Upper lobe of right lung (tissue), 1 donor: ENCODE data around the gene SCLY. TPM values are rescaled to one million over a fixed set of nuclear protein-coding genes. Genes with fewer than 3 reads are reported as not detected.

Experiments
- ATAC-seq: fragments of 200-7000 bp; cut with Tn5 transposase; one replicate; pipeline ENCODE4 v1.9.1; 2020; ENCODE audit warnings: mild to moderate bottlenecking, moderate library complexity
- DNase-seq: peaks from one replicate; pipeline ENCODE4 v3.0.0-alpha.2; 2020
- H3K27ac ChIP-seq: fragments of 200-600 bp; one replicate; pipeline ENCODE4 v1.8.0; 2022
- H3K27me3 ChIP-seq: fragments of 200-600 bp; one replicate; pipeline ENCODE4 v1.8.0; 2022; ENCODE audit warnings: mild to moderate bottlenecking
- H3K36me3 ChIP-seq: fragments of 200-600 bp; one replicate; pipeline ENCODE4 v1.8.0; 2022
- H3K4me1 ChIP-seq: fragments of 200-600 bp; one replicate; pipeline ENCODE4 v1.8.0; 2022
- H3K4me3 ChIP-seq: fragments of 200-600 bp; one replicate; pipeline ENCODE4 v1.8.0; 2022; ENCODE audit warnings: mild to moderate bottlenecking
- H3K9me3 ChIP-seq: fragments of 200-600 bp; one replicate; pipeline ENCODE4 v1.8.0; 2022
- CTCF ChIP-seq: fragments of 200-600 bp; IDR thresholded peaks from one replicate; pipeline ENCODE4 v1.8.0; 2022; ENCODE audit warnings: antibody characterized with exemption
- intact Hi-C: fragments of 100-400 bp; cut with DNase I; formaldehyde crosslinking; loops from one replicate; pipeline ENCODE4 v1.11.0; 2022
- total RNA-seq: library from RNA; stranded (reverse); fragmentation: NEBNext Ultra II Directional; extraction: Animal tissue kit (Norgen Biotek cat#: 25700); gene quantifications from one replicate; pipeline ENCODE4 v1.2.1, GENCODE V29; 2021
- donor health status: DM: no; HTN: yes; CAD: no; lungs with severe emphysema.

The SCLY gene
- total RNA-seq, 1 donor from 2014 or later = 13.0 TPM

- no peak overlapping the region for H3K27ac ChIP-seq
- H3K27me3 ChIP-seq = no peaks in the 10 kb centered on the region
- peaks cover 32% of the 10 kb centered on the region for H3K36me3 ChIP-seq
- DNase-seq = no peak
- no peak for TF ChIP-seq CTCF
- intact Hi-C loops = no loop called here
- H3K4me3 ChIP-seq = no peak overlapping the region
- ATAC-seq = no peak
- H3K9me3 ChIP-seq = no peaks in the 10 kb centered on the region
- no peaks in the 10 kb centered on the region for H3K4me1 ChIP-seq
Measured at GRCh38 chr2:238020816-238021215, 40.0 kb upstream of the SCLY start.

DNA sequence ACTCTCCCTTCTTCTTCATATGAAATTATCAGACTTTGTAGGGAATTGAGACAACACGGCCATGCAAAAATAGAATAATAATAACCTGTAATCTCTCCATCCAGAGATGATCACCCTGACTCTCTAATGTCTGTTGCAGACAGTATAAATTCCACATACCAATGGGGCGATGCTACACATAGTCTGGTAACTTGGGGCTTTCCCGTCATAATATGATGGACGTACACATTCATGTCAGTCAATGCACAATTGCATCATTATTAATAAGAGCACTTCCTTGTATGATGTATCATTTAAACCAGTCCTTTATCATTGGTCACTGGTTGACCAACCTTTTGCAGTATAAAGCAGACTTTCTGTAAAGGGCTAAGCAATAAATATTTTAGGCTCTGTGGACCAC is 39.5 kb upstream of the SCLY start:
- no peaks in the 10 kb centered on the region for H3K27me3 ChIP-seq
- peaks cover 38% of the 10 kb centered on the region for H3K36me3 ChIP-seq
- H3K4me1 ChIP-seq = no peaks in the 10 kb centered on the region
- DNase-seq = no peak
- no peak overlapping the region for H3K27ac ChIP-seq
- H3K9me3 ChIP-seq = no peaks in the 10 kb centered on the region
- no peak for TF ChIP-seq CTCF
- no peak for ATAC-seq
- no peak overlapping the region for H3K4me3 ChIP-seq
- intact Hi-C loops = no loop called here

DNA sequence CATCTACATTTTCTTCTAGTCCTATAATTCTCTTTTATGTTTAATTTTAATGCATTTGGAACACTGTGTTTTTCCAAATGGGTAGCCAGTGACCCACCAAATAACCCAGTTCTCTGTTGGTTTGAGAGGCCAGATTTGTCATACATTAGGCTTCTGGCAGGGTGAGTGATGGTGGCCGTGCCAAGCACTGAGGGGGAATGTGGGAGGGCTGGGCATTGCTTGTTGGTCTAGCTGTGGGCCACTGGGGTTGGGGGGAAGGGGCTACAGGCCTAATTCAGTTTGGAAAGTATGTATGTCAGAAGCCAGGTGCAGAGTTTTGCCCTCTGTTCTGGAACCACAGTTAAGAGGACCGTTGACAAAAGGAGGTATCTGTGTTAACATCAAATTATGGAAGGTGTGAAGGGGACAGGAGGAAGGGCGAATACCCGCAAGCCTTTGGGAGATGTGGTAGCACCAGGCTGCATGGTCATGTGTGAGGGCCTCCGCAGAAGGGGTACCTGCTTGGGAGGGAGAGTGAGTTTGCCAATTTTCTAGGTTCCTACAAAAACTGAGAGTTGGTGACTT is 38.1 kb upstream of the SCLY start:
- H3K36me3 ChIP-seq = peaks cover 42% of the 10 kb centered on the region
- no peak for TF ChIP-seq CTCF
- intact Hi-C loops = no loop called here
- DNase-seq (no peak), ATAC-seq (no peak)
- H3K27me3 ChIP-seq = no peaks in the 10 kb centered on the region
- no peak overlapping the region for H3K4me3 ChIP-seq
- H3K9me3 ChIP-seq = no peaks in the 10 kb centered on the region
- no peak overlapping the region for H3K27ac ChIP-seq
- no peaks in the 10 kb centered on the region for H3K4me1 ChIP-seq

DNA sequence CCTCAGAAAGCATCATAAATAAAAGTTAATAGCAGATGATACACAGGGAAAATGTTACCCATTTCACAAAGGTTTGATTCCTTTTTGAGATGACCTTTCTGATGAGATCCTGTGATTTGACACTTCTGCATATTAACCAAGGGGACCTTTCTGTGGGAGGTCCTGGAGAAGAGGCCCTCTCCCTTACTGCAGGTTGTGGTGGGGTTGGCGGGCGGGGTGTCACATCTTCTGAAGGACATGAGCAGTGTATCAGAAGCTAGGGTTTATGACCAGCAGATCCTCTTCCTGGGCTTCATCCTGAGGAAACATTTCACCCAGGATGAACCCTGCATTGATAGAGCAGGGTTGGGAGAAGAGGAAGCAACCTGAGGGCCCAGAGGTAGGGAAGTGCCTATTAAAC is 37.2 kb upstream of the SCLY start:
- H3K4me1 ChIP-seq = no peaks in the 10 kb centered on the region
- TF ChIP-seq CTCF = no peak
- DNase-seq = no peak
- peaks cover 42% of the 10 kb centered on the region for H3K36me3 ChIP-seq
- intact Hi-C loops = no loop called here
- H3K9me3 ChIP-seq = no peaks in the 10 kb centered on the region
- no peaks in the 10 kb centered on the region for H3K27me3 ChIP-seq
- no peak overlapping the region for H3K4me3 ChIP-seq
- ATAC-seq = no peak
- no peak overlapping the region for H3K27ac ChIP-seq

DNA sequence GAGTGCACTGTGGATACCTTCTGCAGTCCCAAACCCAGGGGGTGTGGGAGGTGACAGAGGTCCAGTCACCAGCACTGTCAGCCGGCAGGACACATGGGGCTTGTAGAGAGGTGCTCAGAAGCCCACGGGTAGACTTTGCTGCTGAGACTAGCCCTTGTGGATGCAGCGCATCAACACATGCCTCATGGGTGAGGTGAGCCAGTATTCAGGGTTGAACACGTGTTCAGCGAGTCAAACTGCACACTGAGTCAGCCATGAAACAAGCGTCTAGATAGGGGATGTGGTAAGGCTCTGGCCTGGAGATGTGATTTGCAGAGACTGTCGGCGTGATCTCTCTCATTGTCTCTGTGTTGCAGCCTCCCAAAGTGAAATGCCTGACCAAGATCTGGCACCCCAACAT is 35.8 kb upstream of the SCLY start:
- H3K27me3 ChIP-seq = no peaks in the 10 kb centered on the region
- ATAC-seq = peak; percentile 29
- H3K4me1 ChIP-seq = no peaks in the 10 kb centered on the region
- H3K27ac ChIP-seq = no peak overlapping the region
- H3K4me3 ChIP-seq = no peak overlapping the region
- no peak for DNase-seq
- intact Hi-C loops = no loop called here
- no peak for TF ChIP-seq CTCF
- no peaks in the 10 kb centered on the region for H3K9me3 ChIP-seq
- peaks cover 48% of the 10 kb centered on the region for H3K36me3 ChIP-seq
